ENCODE measurements around the gene ALK. TPM values are rescaled to one million over a fixed set of nuclear protein-coding genes. Genes with fewer than 3 reads are reported as not detected.

The ALK gene
- total and polyA plus RNA-seq, 7 donors = 0.31 to 2.9 (median 1.2) TPM; not detected in 1

DNA sequence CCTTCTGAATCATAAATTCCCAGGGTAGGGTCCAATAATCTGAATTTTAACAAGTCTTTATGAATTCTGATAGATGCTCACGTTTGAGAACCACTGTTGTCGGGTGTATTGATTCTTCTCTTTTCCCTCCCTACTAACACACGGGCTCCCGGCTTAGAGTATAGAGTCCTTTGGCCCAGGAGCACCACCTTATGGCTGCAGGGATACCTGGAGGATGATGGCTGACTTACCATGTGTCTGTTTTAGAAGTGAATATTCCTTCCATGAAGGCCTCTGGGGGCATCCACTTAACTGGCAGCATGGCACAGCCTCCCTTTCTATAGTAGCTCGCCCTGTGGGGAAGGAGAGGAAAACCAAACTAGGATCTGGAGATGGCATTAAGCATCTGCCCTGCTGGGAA lies 714.4 kb downstream of the ALK start:
- no peak overlapping the region for H3K4me3 ChIP-seq
- TF ChIP-seq EP300 (IDR thresholded peaks at IDR 0.05) (no peak), POLR2A (IDR thresholded peaks at IDR 0.05) (no peak), POLR2AphosphoS5 (IDR thresholded peaks at IDR 0.05) (no peak)
- TF ChIP-seq, protein P1, sequence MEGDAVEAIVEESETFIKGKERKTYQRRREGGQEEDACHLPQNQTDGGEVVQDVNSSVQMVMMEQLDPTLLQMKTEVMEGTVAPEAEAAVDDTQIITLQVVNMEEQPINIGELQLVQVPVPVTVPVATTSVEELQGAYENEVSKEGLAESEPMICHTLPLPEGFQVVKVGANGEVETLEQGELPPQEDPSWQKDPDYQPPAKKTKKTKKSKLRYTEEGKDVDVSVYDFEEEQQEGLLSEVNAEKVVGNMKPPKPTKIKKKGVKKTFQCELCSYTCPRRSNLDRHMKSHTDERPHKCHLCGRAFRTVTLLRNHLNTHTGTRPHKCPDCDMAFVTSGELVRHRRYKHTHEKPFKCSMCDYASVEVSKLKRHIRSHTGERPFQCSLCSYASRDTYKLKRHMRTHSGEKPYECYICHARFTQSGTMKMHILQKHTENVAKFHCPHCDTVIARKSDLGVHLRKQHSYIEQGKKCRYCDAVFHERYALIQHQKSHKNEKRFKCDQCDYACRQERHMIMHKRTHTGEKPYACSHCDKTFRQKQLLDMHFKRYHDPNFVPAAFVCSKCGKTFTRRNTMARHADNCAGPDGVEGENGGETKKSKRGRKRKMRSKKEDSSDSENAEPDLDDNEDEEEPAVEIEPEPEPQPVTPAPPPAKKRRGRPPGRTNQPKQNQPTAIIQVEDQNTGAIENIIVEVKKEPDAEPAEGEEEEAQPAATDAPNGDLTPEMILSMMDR (IDR thresholded peaks at IDR 0.05) = no peak
- no peak overlapping the region for H3K27ac ChIP-seq
- intact Hi-C loops (cut with DNase I) = no loop called here
- no peaks in the 10 kb centered on the region for H3K4me1 ChIP-seq
- no peaks in the 10 kb centered on the region for H3K27me3 ChIP-seq
- no peaks in the 10 kb centered on the region for H3K9me3 ChIP-seq
- no peaks in the 10 kb centered on the region for H3K36me3 ChIP-seq
- no peak for DNase-seq
- WGBS, 2 donors = 66 to 72% methylated on average over 5 of the region's 5 CpGs

DNA sequence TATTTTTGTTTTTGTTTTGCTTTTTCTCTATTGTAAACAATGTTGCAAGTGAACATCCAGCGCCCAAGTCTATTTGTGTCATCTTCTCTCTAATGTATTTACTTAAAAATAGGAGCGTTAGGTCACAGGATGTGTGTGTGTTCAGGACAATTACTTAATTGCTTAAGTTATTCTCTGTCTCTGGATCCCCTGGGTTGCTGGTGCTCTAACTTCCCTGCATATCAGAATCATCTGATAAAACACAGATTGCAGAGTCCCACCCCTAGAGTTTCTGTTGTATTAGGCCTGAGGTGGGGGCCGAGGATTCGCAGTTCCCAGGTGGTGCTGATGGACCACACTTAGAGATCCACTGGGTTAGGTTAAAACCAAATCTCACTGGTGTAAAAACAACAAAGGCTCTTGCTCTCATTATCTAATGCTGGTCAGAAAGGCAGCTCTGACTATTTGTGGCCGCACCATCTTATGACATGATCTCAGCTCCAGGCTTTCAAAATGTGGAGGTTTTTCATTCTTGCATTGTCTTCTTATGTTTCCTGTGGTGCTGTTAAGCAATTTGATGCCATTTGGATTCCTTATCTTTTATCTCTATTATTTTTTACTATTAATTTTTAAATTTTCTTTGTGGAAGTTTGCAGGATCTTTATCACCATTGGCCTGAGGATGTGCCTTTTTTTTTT lies 718.4 kb downstream of the ALK start:
- Histone ChIP-seq H3K9me3 (no peaks in the 10 kb centered on the region), H3K4me3 (no peak overlapping the region), H3K4me1 (no peaks in the 10 kb centered on the region), H3K27me3 (no peaks in the 10 kb centered on the region), H3K36me3 (no peaks in the 10 kb centered on the region), H3K27ac (no peak overlapping the region)
- no peak for TF ChIP-seq EP300 (IDR thresholded peaks at IDR 0.05)
- no peak for TF ChIP-seq POLR2AphosphoS5 (IDR thresholded peaks at IDR 0.05)
- TF ChIP-seq POLR2A (IDR thresholded peaks at IDR 0.05) = no peak
- TF ChIP-seq, protein P1 (IDR thresholded peaks at IDR 0.05) = no peak
- DNase-seq = no peak
- WGBS, 2 donors = 70 to 79% methylated on average over 5 of the region's 5 CpGs
- intact Hi-C loops (cut with DNase I) = no loop called here

DNA sequence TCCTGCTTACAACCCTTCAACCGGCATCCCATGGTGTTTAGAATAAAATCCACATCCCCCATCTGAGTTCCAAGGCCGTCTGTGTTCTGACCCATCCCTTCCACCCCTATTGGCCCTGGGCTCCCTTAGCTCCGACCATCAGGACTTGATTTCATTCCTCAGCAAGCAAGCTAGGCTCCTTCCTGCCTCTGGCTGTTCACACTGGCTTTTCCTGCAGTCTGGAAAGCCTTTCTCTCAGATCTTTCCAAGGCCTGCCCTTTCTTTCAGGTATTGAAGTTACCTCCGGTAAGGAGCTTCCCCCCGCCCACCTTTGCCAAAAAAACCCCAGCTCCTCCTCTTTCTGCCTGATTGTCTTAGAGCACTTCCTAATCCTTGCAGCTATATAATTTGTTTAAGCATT lies 719.4 kb downstream of the ALK start:
- H3K27me3 ChIP-seq = no peaks in the 10 kb centered on the region
- no peak for DNase-seq
- no peaks in the 10 kb centered on the region for H3K36me3 ChIP-seq
- H3K9me3 ChIP-seq = no peaks in the 10 kb centered on the region
- WGBS, 2 donors = 31 to 49% methylated on average over 5 of the region's 5 CpGs
- intact Hi-C loops (cut with DNase I) = no loop called here
- no peak overlapping the region for H3K4me3 ChIP-seq
- peaks cover 0 to 3% (median 0%) of the 10 kb centered on the region in 4 donors for H3K4me1 ChIP-seq
- no peak for TF ChIP-seq EP300 (IDR thresholded peaks at IDR 0.05)
- TF ChIP-seq, protein P1 (IDR thresholded peaks at IDR 0.05) = no peak
- no peak overlapping the region for H3K27ac ChIP-seq

DNA sequence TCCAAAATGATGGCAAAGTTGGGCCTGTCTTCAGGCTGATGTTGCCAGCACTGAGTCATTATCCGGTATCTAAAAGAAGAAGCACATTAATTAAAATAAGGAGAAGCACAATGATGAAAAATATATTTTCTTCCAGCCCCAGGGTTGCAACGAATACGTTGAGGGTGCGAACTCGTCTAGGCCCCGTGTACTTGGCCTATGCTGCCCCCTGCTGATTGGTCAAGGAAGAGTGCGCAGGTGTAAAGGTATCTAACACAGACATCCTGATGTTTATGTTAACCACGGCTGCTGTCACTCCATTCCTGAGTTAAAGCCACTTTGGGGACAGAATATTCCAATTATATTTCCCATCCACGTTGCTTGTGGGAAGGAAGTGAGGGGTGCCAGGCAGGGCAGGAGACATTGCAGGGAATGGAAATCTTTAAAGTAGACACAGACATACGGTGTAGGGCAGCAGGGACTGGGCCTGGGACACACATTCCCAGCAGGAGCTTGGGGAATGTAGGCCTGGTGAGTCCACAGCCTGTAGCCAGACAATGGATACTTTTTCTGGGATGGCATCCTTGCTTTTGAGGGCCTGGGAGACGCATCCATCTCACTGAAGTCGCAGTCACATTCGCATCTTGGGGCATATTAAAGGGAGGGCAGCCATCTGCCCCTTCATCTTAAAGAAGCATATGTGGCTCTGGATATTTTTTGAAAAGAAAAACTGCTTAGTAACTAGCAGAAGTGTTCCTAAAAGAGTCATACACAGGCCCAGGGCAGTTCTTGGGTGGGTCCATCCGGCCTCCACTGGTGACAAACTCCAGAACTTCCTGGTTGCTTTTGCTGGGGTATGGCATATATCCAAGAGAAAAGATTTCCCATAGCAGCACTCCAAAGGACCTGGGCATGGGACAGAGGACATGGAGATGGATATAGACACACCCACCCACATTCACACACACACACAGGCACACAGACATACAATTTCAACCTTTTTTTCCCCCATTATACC lies 724.3 kb downstream of the ALK start:
- Histone ChIP-seq H3K9me3 (no peaks in the 10 kb centered on the region), H3K4me1 (peaks cover 0 to 8% (median 0%) of the 10 kb centered on the region in 4 donors), H3K27me3 (no peaks in the 10 kb centered on the region), H3K4me3 (no peak overlapping the region), H3K36me3 (no peaks in the 10 kb centered on the region), H3K27ac (no peak overlapping the region)
- no peak for DNase-seq
- intact Hi-C loops (cut with DNase I) = loop anchor here (2.0 to 5.0 kb wide), 2 partner anchors 135 to 238 kb away; no protein-coding TSS in a partner anchor
- TF ChIP-seq POLR2A (IDR thresholded peaks at IDR 0.05) = no peak
- TF ChIP-seq, protein P1 (IDR thresholded peaks at IDR 0.05) = peak; percentile 42 to 79 (median 74)
- TF ChIP-seq EP300 (IDR thresholded peaks at IDR 0.05) = no peak
- TF ChIP-seq POLR2AphosphoS5 (IDR thresholded peaks at IDR 0.05) = no peak
- WGBS, 2 donors = 29 to 35% methylated on average over 14 of the region's 14 CpGs

All from sigmoid colon (tissue), 7 donors.